SH-SY5Y (cell line): ENCODE data around the gene DPM2.

Source experiments
- GATA2 ChIP-seq: IDR thresholded peaks from 2 replicates; pipeline ENCODE4 v1.6.1; 2011; ENCODE audit warnings: mild to moderate bottlenecking, low read depth, low read length
- GATA3 ChIP-seq: IDR thresholded peaks from 2 replicates; pipeline ENCODE4 v1.6.1; 2011; ENCODE audit warnings: low read depth, mild to moderate bottlenecking, low read length, moderate library complexity

DNA sequence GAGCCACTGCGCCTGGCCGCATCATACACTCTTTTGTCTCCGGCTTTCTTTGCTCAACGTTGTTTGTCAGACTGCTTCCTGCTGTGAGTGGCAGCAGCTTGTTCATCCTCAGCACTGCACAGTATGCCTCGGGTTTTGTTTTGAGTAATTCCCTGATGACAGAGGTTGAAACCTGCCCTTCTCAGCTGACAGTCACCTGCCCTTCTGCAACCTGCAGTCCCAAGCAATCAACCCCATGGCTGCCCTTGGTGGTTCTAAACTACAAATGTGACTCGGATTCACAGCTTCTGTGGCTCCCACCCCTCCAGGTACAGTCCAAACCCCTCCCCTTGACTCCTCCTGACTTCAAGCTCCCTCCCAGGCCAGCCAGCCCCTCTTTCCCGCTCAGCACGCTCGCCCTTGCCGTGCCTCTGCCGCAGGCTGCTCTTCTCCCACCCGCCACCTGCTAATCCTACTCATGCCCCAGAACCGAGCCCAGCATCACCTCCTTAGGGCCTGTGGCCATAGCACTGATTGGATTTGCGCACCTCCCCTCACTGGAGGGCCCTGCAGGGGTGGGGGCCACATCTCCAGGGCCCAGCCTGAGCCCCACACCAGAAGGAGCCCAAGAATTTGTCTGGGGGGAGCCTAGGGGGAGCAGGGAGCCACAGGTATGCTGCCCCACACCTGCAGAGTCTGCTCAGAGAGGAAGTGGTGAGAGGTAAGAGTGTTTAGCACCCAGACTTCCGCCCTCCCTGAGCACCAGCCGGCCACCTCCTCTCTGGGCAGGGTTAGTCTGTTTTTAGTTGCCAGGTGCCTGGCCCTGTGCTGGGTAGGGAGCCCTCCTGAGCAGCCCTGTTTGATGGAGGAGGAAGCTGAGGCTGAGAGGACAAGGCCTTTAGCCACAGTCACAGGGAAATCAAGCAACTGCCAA lies 33.0 kb upstream of the DPM2 start:
- TF ChIP-seq GATA2 (no peak), GATA3 (no peak)
